GM23338 (cell line): ENCODE measurements around the gene HNRNPA1. TPM values are rescaled to one million over a fixed set of nuclear protein-coding genes. Genes with fewer than 3 reads are reported as not detected.

ENCODE experiments used
- ATAC-seq: fragments of 200-7000 bp; cut with Tn5 transposase; 3 replicates; pipeline ENCODE4 v1.9.1; 2020
- DNase-seq: peaks from one replicate; pipeline ENCODE4 v3.0.0-alpha.2; 2015; ENCODE audit warnings: low spot score
- H2AFZ ChIP-seq: fragments of 200-600 bp; sonication (generic); 2 replicates; pipeline ENCODE4 v1.8.0; 2016; ENCODE audit warnings: antibody characterized with exemption, mild to moderate bottlenecking, moderate library complexity
- H3F3A ChIP-seq: fragments of 200-600 bp; sonication (generic); replicated peaks from 2 replicates; pipeline ENCODE4 v1.8.0; 2017; ENCODE audit warnings: antibody characterized with exemption, mixed run types, low read depth
- H3K27ac ChIP-seq: fragments of 200-600 bp; sonication (generic); 2 replicates; pipeline ENCODE4 v1.6.1; 2016; ENCODE audit warnings: low read depth
- H3K27me3 ChIP-seq: fragments of 200-600 bp; sonication (generic); 2 replicates; pipeline ENCODE4 v1.8.0; 2016; ENCODE audit warnings: mild to moderate bottlenecking, mixed run types, moderate library complexity; ENCODE audit not compliant: insufficient read depth
- H3K36me3 ChIP-seq: fragments of 200-600 bp; sonication (generic); 2 replicates; pipeline ENCODE4 v1.8.0; 2016; ENCODE audit warnings: mild to moderate bottlenecking; ENCODE audit not compliant: insufficient read depth
- H3K4me1 ChIP-seq: fragments of 200-600 bp; sonication (generic); 2 replicates; pipeline ENCODE4 v1.8.0; 2016; ENCODE audit warnings: mild to moderate bottlenecking, moderate library complexity; ENCODE audit not compliant: insufficient read depth
- H3K4me2 ChIP-seq: fragments of 200-600 bp; sonication (generic); 2 replicates; pipeline ENCODE4 v1.7.1; 2017; ENCODE audit warnings: mixed run types
- H3K4me3 ChIP-seq: fragments of 200-600 bp; sonication (generic); 2 replicates; pipeline ENCODE4 v1.6.1; 2016; ENCODE audit warnings: mixed run types
- H3K79me2 ChIP-seq: fragments of 200-600 bp; sonication (generic); replicated peaks from 2 replicates; pipeline ENCODE4 v1.8.0; 2017; ENCODE audit warnings: mild to moderate bottlenecking; ENCODE audit not compliant: insufficient read depth
- H3K9me2 ChIP-seq: fragments of 200-600 bp; sonication (generic); 2 replicates; pipeline ENCODE4 v1.8.0; 2017; ENCODE audit not compliant: insufficient read depth
- H4K20me1 ChIP-seq: fragments of 200-600 bp; sonication (generic); replicated peaks from 2 replicates; pipeline ENCODE4 v1.8.0; 2017; ENCODE audit warnings: mild to moderate bottlenecking; ENCODE audit not compliant: insufficient read depth
- H3K27ac Mint-ChIP-seq: 2 replicates; pipeline ENCODE4 v1.8.0; 2020; ENCODE audit warnings: inconsistent platforms, mild to moderate bottlenecking, moderate library complexity, mixed read lengths
- H3K27me3 Mint-ChIP-seq: 3 replicates; pipeline ENCODE4 v1.8.0; 2022; ENCODE audit warnings: low read depth, mild to moderate bottlenecking, moderate library complexity, mixed read lengths, inconsistent platforms; ENCODE audit not compliant: insufficient read depth, poor library complexity
- H3K36me3 Mint-ChIP-seq: 3 replicates; pipeline ENCODE4 v1.8.0; 2021; ENCODE audit warnings: low read depth, mild to moderate bottlenecking, inconsistent platforms, moderate library complexity, mixed read lengths
- H3K4me1 Mint-ChIP-seq: 3 replicates; pipeline ENCODE4 v1.8.0; 2020; ENCODE audit warnings: mild to moderate bottlenecking, inconsistent platforms, mixed read lengths
- H3K4me3 Mint-ChIP-seq: 3 replicates; pipeline ENCODE4 v1.8.0; 2021; ENCODE audit warnings: moderate library complexity, mild to moderate bottlenecking, inconsistent platforms, mixed read lengths
- H3K9me3 Mint-ChIP-seq: 3 replicates; pipeline ENCODE4 v1.8.0; 2020; ENCODE audit warnings: moderate library complexity, mild to moderate bottlenecking, inconsistent platforms, mixed read lengths
- CREB1 ChIP-seq: fragments of 250-450 bp; sonication (Bioruptor Pico); IDR thresholded peaks from 2 replicates; pipeline ENCODE4 v1.5.0; 2020; ENCODE audit warnings: low read depth, mild to moderate bottlenecking, moderate library complexity
- CTCF ChIP-seq, 2 experiments: fragments of 200-600 bp in 1 of 2; sonication (generic) in 1 of 2; conservative IDR thresholded peaks; 2 replicates each; pipeline versions ENCODE4 v1.5.1 to v1.6.1; 2016 to 2017; ENCODE audit warnings: antibody characterized with exemption in 2 of 2, low read depth in 2 of 2, mild to moderate bottlenecking in 2 of 2, moderate library complexity in 1 of 2
- ETS1 ChIP-seq: IDR thresholded peaks from 2 replicates; pipeline ENCODE4 v1.6.1; 2016; ENCODE audit warnings: antibody characterized with exemption
- EZH2 ChIP-seq: fragments of 200-600 bp; sonication (generic); IDR thresholded peaks from one replicate; pipeline ENCODE4 v1.8.0; 2017; ENCODE audit warnings: antibody characterized with exemption, mild to moderate bottlenecking, low read depth; ENCODE audit not compliant: unreplicated experiment
- EZH2phosphoT487 ChIP-seq: fragments of 200-600 bp; sonication (generic); IDR thresholded peaks from one replicate; pipeline ENCODE4 v1.8.1; 2018; ENCODE audit warnings: antibody characterized with exemption; ENCODE audit not compliant: unreplicated experiment
- JUNB ChIP-seq: IDR thresholded peaks from one replicate; pipeline ENCODE4 v1.6.1; 2016; ENCODE audit warnings: antibody characterized with exemption; ENCODE audit not compliant: unreplicated experiment
- NANOG ChIP-seq: IDR thresholded peaks from 2 replicates; pipeline ENCODE4 v1.6.1; 2016; ENCODE audit warnings: antibody characterized with exemption, borderline replicate concordance
- POLR2AphosphoS5 ChIP-seq: IDR thresholded peaks from 2 replicates; pipeline ENCODE4 v1.6.1; 2016; ENCODE audit warnings: antibody characterized with exemption, low read depth
- REST ChIP-seq: IDR thresholded peaks from one replicate; pipeline ENCODE4 v1.6.1; 2018; ENCODE audit warnings: antibody characterized with exemption; ENCODE audit not compliant: unreplicated experiment
- STAT1 ChIP-seq: IDR thresholded peaks from one replicate; pipeline ENCODE4 v1.6.1; 2016; ENCODE audit warnings: antibody characterized with exemption; ENCODE audit not compliant: unreplicated experiment
- ZNF114 ChIP-seq: fragments of 250-450 bp; sonication (Bioruptor Pico); IDR thresholded peaks from 2 replicates; pipeline ENCODE4 v1.5.0; 2020; ENCODE audit warnings: mild to moderate bottlenecking, moderate library complexity
- ZNF331 ChIP-seq: fragments of 250-450 bp; sonication (Bioruptor Pico); IDR thresholded peaks from 2 replicates; pipeline ENCODE4 v1.5.0; 2020; ENCODE audit warnings: low read depth, mild to moderate bottlenecking, moderate library complexity
- ZNF462 ChIP-seq: fragments of 250-450 bp; sonication (Bioruptor Pico); IDR thresholded peaks from 2 replicates; pipeline ENCODE4 v1.5.0; 2020; ENCODE audit warnings: mild to moderate bottlenecking, moderate library complexity
- polyA plus RNA-seq: library from polyadenylated mRNA; unstranded; fragments of >200 nt; fragmentation: Nextera tagmentation; extraction: Ambion mirVana; gene quantifications from 2 replicates; pipeline ENCODE4 v1.2.1, GENCODE V29; 2016
- total RNA-seq: library from RNA; depleted of rRNA; stranded (reverse); fragments of >200 nt; shearing (Covaris generic); gene quantifications from 2 replicates; pipeline ENCODE4 v1.2.3, GENCODE V29; 2014

Gene HNRNPA1
- total and polyA plus RNA-seq, 2 experiments from 2014 or later, result 1,104 to 2,576 TPM

- H3K27ac Mint-ChIP-seq, result no peak overlapping the region
Measured at GRCh38 chr12:54249489-54249888, 31.0 kb upstream of the HNRNPA1 start.

More at GRCh38 chr12:54249489-54249888, 31.0 kb upstream of the HNRNPA1 start:
- H3K27me3 ChIP-seq, result no peaks in the 10 kb centered on the region
- H2AFZ ChIP-seq, result no peak overlapping the region
- H4K20me1 ChIP-seq, result 0 out of 2 replicates have a peak, but pooled peaks cover 3% of the 10 kb centered on the region
- H3K4me2 ChIP-seq, result no peak overlapping the region
- TF ChIP-seq REST (no peak), NANOG (no peak), EZH2 (no peak), EZH2phosphoT487 (no peak), ETS1 (no peak), CTCF (conservative IDR thresholded peaks at IDR 0.05; ENCODE audit: low read depth in 2 of 2) (no peak), ZNF114 (CRISPR knock-in tag) (no peak), JUNB (no peak), CREB1 (CRISPR knock-in tag) (no peak), ZNF462 (CRISPR knock-in tag) (no peak), ZNF331 (CRISPR knock-in tag) (no peak), STAT1 (no peak), POLR2AphosphoS5 (no peak)
- no peaks in the 10 kb centered on the region for H3K4me1 ChIP-seq
- no peak overlapping the region for H3K4me3 Mint-ChIP-seq
- peaks cover 19% of the 10 kb centered on the region for H3K79me2 ChIP-seq
- no peaks in the 10 kb centered on the region for H3K9me2 ChIP-seq
- peaks cover 88% of the 10 kb centered on the region for H3K36me3 Mint-ChIP-seq
- H3K27me3 Mint-ChIP-seq, result peaks cover 3% of the 10 kb centered on the region
- 0 out of 3 replicates have a peak, but pooled peaks cover 8% of the 10 kb centered on the region for H3K4me1 Mint-ChIP-seq
- peaks cover 28% of the 10 kb centered on the region for H3K36me3 ChIP-seq
- H3K27ac ChIP-seq, result no peak overlapping the region
- DNase-seq, result no peak
- no peaks in the 10 kb centered on the region for H3K9me3 Mint-ChIP-seq
- H3K4me3 ChIP-seq, result no peak overlapping the region
- ATAC-seq, result no peak
- peaks cover 14% of the 10 kb centered on the region; the same call in 1 of the 2 replicates for H3F3A ChIP-seq
